PC-9 (cell line): ENCODE results near the gene PSRC1.

Experiments
- EZH2 ChIP-seq: fragments of 200-600 bp; sonication (generic); IDR thresholded peaks from 2 replicates; pipeline ENCODE4 v1.8.0; 2017; ENCODE audit warnings: antibody characterized with exemption, low read depth
- TF ChIP-seq, protein P1 (sequence below): fragments of 200-600 bp; sonication (generic); conservative IDR thresholded peaks from 2 replicates; pipeline ENCODE4 v1.6.1; 2017; ENCODE audit warnings: mixed run types, antibody characterized with exemption, mild to moderate bottlenecking, moderate library complexity

DNA sequence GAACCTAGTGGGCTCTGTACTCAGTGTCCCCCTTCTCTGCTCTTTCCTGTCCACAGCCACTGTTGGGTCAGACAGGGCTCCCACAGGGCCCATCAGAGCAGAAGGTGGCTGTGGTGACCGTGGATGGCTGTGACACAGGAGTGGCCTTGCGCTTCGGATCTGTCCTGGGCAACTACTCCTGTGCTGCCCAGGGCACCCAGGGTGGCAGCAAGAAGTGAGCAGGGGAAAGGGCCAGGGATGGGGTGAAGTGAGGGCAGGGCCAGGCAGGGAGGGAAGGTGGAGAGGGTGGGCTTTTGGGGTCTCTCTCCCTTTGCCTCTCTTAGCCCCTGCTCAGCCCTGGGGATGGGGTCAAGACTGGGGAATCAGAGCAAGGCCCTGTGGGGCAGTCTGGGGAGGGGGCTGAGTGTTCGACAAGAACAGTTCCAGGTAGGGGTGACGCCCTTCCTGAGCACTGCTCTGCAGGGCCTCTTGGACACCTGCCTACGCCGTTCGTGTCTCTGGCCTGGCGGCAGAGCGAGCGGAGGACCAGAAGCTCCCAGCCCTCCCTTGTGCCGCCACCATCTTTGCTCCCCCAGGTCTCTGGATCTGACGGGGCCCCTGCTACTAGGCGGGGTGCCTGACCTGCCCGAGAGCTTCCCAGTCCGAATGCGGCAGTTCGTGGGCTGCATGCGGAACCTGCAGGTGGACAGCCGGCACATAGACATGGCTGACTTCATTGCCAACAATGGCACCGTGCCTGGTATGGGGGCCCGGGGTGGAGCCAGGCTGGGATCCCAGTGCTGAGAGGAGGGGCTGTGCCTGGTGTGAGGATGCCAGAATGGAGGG is 20.5 kb downstream of the PSRC1 start:
- TF ChIP-seq, protein P1, sequence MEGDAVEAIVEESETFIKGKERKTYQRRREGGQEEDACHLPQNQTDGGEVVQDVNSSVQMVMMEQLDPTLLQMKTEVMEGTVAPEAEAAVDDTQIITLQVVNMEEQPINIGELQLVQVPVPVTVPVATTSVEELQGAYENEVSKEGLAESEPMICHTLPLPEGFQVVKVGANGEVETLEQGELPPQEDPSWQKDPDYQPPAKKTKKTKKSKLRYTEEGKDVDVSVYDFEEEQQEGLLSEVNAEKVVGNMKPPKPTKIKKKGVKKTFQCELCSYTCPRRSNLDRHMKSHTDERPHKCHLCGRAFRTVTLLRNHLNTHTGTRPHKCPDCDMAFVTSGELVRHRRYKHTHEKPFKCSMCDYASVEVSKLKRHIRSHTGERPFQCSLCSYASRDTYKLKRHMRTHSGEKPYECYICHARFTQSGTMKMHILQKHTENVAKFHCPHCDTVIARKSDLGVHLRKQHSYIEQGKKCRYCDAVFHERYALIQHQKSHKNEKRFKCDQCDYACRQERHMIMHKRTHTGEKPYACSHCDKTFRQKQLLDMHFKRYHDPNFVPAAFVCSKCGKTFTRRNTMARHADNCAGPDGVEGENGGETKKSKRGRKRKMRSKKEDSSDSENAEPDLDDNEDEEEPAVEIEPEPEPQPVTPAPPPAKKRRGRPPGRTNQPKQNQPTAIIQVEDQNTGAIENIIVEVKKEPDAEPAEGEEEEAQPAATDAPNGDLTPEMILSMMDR, result no peak
- TF ChIP-seq EZH2, result no peak
